Measurements from ENCODE around the gene LAYN. TPM values are rescaled to one million over a fixed set of nuclear protein-coding genes. Genes with fewer than 3 reads are reported as not detected.

LAYN gene
- total and polyA plus RNA-seq, 2 experiments from 2014 or later: 7.7 to 12.6 TPM

DNA sequence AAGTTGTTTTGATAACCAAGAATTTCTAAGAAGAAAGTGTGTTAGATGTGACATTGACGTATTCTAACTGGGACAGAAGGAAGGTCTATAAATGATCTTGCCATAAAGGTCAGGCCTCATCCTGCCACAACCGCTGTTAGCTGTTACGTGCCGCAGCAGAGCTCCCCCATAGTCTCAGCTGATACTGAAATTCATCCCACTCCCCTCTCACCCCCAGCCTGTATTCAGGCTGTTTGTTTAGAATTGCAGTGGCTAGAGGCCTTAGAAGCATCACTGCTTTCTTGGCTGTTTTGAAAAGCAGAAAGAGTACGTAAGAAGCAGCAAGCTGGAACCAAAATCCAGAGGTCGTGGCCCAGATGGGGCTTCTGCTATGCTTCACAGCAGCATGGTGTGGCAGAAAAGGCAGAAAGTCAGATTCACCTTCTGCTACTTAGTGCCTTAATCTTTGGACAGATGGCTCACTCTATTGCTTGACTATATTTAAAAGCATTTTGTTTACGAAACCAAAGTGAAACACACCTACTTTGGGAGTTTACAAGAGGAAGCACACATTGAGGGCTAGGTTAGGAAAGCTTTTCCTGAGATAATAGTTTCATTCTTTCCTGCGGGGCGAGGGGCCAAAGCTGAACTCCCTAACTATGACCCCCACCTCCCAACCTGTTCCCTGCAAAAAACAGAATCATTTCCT, 950 bp upstream of the LAYN start:
- WGBS (ENCODE audit: low lambda C conversion rate, missing lambda C conversion rate): 69% methylated on average over 9 of the region's 9 CpGs
- DNase-seq (ENCODE audit: low spot score): no peak
- Histone ChIP-seq H3K9me3 (ENCODE audit: low read depth) (no peaks in the 10 kb centered on the region), H3K27me3 (peaks cover 34% of the 10 kb centered on the region), H3K4me3 (no peak overlapping the region), H3K4me2 (peak overlapping the region; percentile 93), H3K4me1 (ENCODE audit: insufficient read depth) (peaks cover 13% of the 10 kb centered on the region), H3K36me3 (replicated peaks; ENCODE audit: insufficient read depth, low read depth) (no peaks in the 10 kb centered on the region), H3K9me2 (replicated peaks; ENCODE audit: insufficient read depth) (no peaks in the 10 kb centered on the region), H4K20me1 (ENCODE audit: insufficient read depth, poor library complexity, severe bottlenecking) (no peaks in the 10 kb centered on the region), H3K27ac (peak overlapping the region; percentile 27), H3K79me2 (no peaks in the 10 kb centered on the region), H2AFZ (no peak overlapping the region)
- no peak for TF ChIP-seq CTCF (IDR thresholded peaks at IDR 0.05; ENCODE audit: poor library complexity)

DNA sequence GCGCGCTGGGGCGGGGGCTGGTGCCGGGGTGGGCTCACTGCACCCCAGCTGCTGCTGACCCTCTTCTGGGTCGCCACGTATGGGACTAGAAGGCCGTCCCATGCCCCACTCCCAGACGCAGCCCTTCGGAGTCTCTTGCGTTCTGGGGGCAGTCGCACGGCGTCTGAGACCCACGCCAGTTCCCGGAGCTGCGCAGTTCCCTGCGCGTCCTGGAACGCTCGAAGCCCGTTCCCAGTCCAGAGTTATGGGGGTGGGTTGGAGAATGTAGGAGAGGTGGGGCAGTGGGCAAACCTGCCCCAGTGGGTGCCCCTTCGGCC, 375 bp downstream of the LAYN start:
- H3K4me1 ChIP-seq (ENCODE audit: insufficient read depth): peaks cover 13% of the 10 kb centered on the region
- no peaks in the 10 kb centered on the region for H4K20me1 ChIP-seq (ENCODE audit: insufficient read depth, poor library complexity, severe bottlenecking)
- H3K9me2 ChIP-seq (replicated peaks; ENCODE audit: insufficient read depth): no peaks in the 10 kb centered on the region
- H3K9me3 ChIP-seq (ENCODE audit: low read depth): no peaks in the 10 kb centered on the region
- H3K79me2 ChIP-seq: no peaks in the 10 kb centered on the region
- no peaks in the 10 kb centered on the region for H3K36me3 ChIP-seq (replicated peaks; ENCODE audit: insufficient read depth, low read depth)
- 3% methylated on average over 18 of the region's 22 CpGs for WGBS (ENCODE audit: low lambda C conversion rate, missing lambda C conversion rate)
- peak overlapping the region; percentile 93 for H3K4me2 ChIP-seq
- peak overlapping the region; percentile 96 for H2AFZ ChIP-seq
- DNase-seq (ENCODE audit: low spot score): no peak
- TF ChIP-seq EZH2 (IDR thresholded peaks at IDR 0.05; ENCODE audit: borderline replicate concordance) (peak; percentile 25), CTCF (IDR thresholded peaks at IDR 0.05; ENCODE audit: poor library complexity) (no peak), EZH2phosphoT487 (IDR thresholded peaks at IDR 0.05; ENCODE audit: low read depth, severe bottlenecking, unreplicated experiment) (no peak)
- H3K27me3 ChIP-seq: peaks cover 34% of the 10 kb centered on the region
- H3K27ac ChIP-seq: peak overlapping the region; percentile 58
- H3K4me3 ChIP-seq: peak overlapping the region; percentile 50

DNA sequence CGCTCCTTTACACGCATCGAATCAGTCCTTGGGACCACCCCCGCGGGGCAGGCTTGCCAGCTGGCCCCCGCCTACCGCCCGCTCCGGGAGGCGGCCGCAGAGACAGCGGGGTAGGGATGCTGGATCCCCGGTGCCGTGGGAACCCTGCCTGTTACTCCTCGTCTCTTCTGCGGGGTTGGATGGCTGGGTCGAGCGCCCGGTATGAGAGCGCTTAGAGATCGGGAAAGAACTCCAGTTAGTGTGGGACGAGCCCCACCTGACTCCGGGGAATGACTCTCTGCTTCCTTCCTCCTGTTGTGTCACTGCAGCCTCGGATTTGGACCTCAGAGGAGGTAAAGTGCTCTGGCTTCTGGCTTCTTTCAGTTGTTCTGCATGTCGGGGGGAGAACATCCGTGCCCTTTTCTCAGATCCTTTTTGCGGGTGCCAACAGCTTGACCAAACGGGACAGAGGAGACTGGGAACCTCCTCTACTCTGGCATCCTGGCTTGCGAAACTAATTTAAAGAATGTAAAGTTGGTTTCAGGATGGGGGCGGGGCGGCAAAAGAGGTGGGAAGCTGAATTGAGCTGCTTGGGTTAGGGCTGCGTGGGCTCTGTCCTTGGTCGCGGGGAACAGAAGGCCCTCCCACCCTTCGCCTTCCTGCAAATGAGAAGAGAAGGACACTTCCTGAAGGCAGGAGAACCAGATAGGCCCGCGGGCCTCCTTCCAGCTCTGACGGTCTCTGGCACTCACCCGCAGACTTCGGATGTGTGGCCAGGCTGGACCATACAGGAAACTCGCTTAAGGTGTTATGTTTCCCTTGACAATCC, 938 bp downstream of the LAYN start:
- Histone ChIP-seq H2AFZ (peak overlapping the region; percentile 96), H3K4me2 (peak overlapping the region; percentile 93), H4K20me1 (ENCODE audit: insufficient read depth, poor library complexity, severe bottlenecking) (no peaks in the 10 kb centered on the region), H3K4me1 (ENCODE audit: insufficient read depth) (peaks cover 13% of the 10 kb centered on the region), H3K36me3 (replicated peaks; ENCODE audit: insufficient read depth, low read depth) (no peaks in the 10 kb centered on the region), H3K27me3 (peaks cover 34% of the 10 kb centered on the region), H3K9me3 (ENCODE audit: low read depth) (no peaks in the 10 kb centered on the region), H3K9me2 (replicated peaks; ENCODE audit: insufficient read depth) (no peaks in the 10 kb centered on the region), H3K4me3 (peak overlapping the region; percentile 50), H3K79me2 (no peaks in the 10 kb centered on the region), H3K27ac (peak overlapping the region; percentile 58)
- WGBS (ENCODE audit: low lambda C conversion rate, missing lambda C conversion rate): 5% methylated on average over 38 of the region's 41 CpGs
- peak; percentile 57 for DNase-seq (ENCODE audit: low spot score)
- TF ChIP-seq EZH2phosphoT487 (IDR thresholded peaks at IDR 0.05; ENCODE audit: low read depth, severe bottlenecking, unreplicated experiment): no peak
- TF ChIP-seq CTCF (IDR thresholded peaks at IDR 0.05; ENCODE audit: poor library complexity): no peak
- peak; percentile 3 for TF ChIP-seq EZH2 (IDR thresholded peaks at IDR 0.05; ENCODE audit: borderline replicate concordance)
